H1 (cell line): Measurements from ENCODE around the gene MAP3K3. TPM values are rescaled to one million over a fixed set of nuclear protein-coding genes. Genes with fewer than 3 reads are reported as not detected.
A peak's percentile ranks its signal among the peaks of the same experiment; 100 is the strongest.

Source experiments
- CTCF ChIA-PET: fragments of 300-600 bp; sonication (Branson Sonifier 250); formaldehyde crosslinking; loops from one replicate; lab custom pipeline; 2021; ENCODE audit not compliant: partially characterized antibody; lab: Charles Lee
- POLR2A ChIA-PET: fragments of 300-600 bp; sonication (Branson Sonifier 250); formaldehyde crosslinking; loops from one replicate; lab custom pipeline; 2021; ENCODE audit warnings: inconsistent platforms; ENCODE audit not compliant: partially characterized antibody; lab: Charles Lee
- DNase-seq, 2 experiments: peaks; one replicate each; pipeline versions ENCODE4 v3.0.0 to v3.0.0-alpha.2; 2010 to 2022; ENCODE audit warnings: low spot score in 2 of 2, low read depth in 1 of 2, mixed read lengths in 1 of 2
- FAIRE-seq: peaks from 2 replicates; lab custom pipeline; 2011; peaks lifted over from hg19 to GRCh38; lab: Jason Lieb, UNC
- H2AFZ ChIP-seq: 2 replicates; pipeline ENCODE4 v1.8.1; 2012; ENCODE audit warnings: low read length, inconsistent platforms
- H2AK5ac ChIP-seq: 2 replicates; pipeline ENCODE4 v1.6.1; 2013; ENCODE audit warnings: low read depth, low read length
- H2BK120ac ChIP-seq: replicated peaks from 2 replicates; pipeline ENCODE3; 2013; ENCODE audit warnings: low read depth, low read length, inconsistent platforms
- H2BK12ac ChIP-seq: 2 replicates; pipeline ENCODE4 v1.6.1; 2013; ENCODE audit warnings: low read depth, low read length
- H2BK15ac ChIP-seq: 2 replicates; pipeline ENCODE4 v1.6.1; 2013; ENCODE audit warnings: low read length
- H2BK20ac ChIP-seq: 2 replicates; pipeline ENCODE4 v1.6.1; 2013; ENCODE audit warnings: low read length
- H2BK5ac ChIP-seq: 2 replicates; pipeline ENCODE4 v1.6.1; 2013; ENCODE audit warnings: low read depth, low read length
- H3K14ac ChIP-seq: 2 replicates; pipeline ENCODE4 v1.6.1; 2013; ENCODE audit warnings: inconsistent platforms; ENCODE audit not compliant: insufficient read length
- H3K18ac ChIP-seq: 2 replicates; pipeline ENCODE4 v1.6.1; 2013; ENCODE audit warnings: low read length; ENCODE audit errors: extremely low read depth
- H3K23ac ChIP-seq: 2 replicates; pipeline ENCODE4 v1.6.1; 2013; ENCODE audit warnings: inconsistent platforms; ENCODE audit not compliant: insufficient read length
- H3K23me2 ChIP-seq: 2 replicates; pipeline ENCODE4 v1.6.1; 2013; ENCODE audit warnings: low read depth, low read length
- H3K27ac ChIP-seq: 2 replicates; pipeline ENCODE4 v1.6.1; 2011; ENCODE audit warnings: low read depth, low read length, inconsistent platforms
- H3K27me3 ChIP-seq, 4 experiments: replicated peaks in 1 of 4; 1 replicate in 1 of 4; 2 replicates in 3 of 4; pipeline versions ENCODE4 v1.6.1 to v1.8.1; 2011 to 2013; ENCODE audit warnings: low read length in 3 of 4, mild to moderate bottlenecking in 3 of 4, inconsistent platforms in 2 of 4, mixed read lengths in 2 of 4, moderate library complexity in 1 of 4; ENCODE audit not compliant: control insufficient read depth in 3 of 4, insufficient read depth in 3 of 4; ENCODE audit errors: extremely low read depth in 1 of 4
- H3K36me3 ChIP-seq, 4 experiments: 2 replicates each; pipeline versions ENCODE4 v1.6.1 to v1.8.1; 2011 to 2013; ENCODE audit warnings: mild to moderate bottlenecking in 4 of 4, low read length in 3 of 4, moderate library complexity in 2 of 4, control low read depth in 1 of 4, inconsistent platforms in 1 of 4; ENCODE audit not compliant: insufficient read depth in 4 of 4, control insufficient read depth in 2 of 4
- H3K4ac ChIP-seq: replicated peaks from 2 replicates; pipeline ENCODE3; 2013; ENCODE audit warnings: low read length, low read depth, mixed read lengths, inconsistent platforms; ENCODE audit not compliant: insufficient read length
- H3K4me1 ChIP-seq, 4 experiments: replicated peaks in 1 of 4; 1 replicate in 1 of 4; 2 replicates in 3 of 4; pipeline versions ENCODE4 v1.6.1 to v1.8.1; 2011 to 2013; ENCODE audit warnings: low read length in 3 of 4, inconsistent platforms in 2 of 4, mixed read lengths in 1 of 4; ENCODE audit not compliant: insufficient read depth in 4 of 4, control insufficient read depth in 3 of 4
- H3K4me2 ChIP-seq, 2 experiments: 2 replicates each; pipeline versions ENCODE4 v1.6.1 to v1.8.1; 2011 to 2013; ENCODE audit warnings: low read depth in 2 of 2, low read length in 2 of 2, control low read depth in 1 of 2, inconsistent platforms in 1 of 2, mild to moderate bottlenecking in 1 of 2; ENCODE audit not compliant: insufficient read depth in 1 of 2
- H3K4me3 ChIP-seq, 4 experiments: fragments of 200-600, 300-600 bp in 1 of 4; sonication (generic), shearing (Covaris generic), sonication (Bioruptor Twin) in 1 of 4; 2 replicates each; pipeline versions ENCODE4 v1.5.1 to v1.8.1; 2011 to 2016; ENCODE audit warnings: low read length in 4 of 4, low read depth in 3 of 4, control low read depth in 2 of 4, inconsistent platforms in 2 of 4, mild to moderate bottlenecking in 2 of 4, mixed read lengths in 1 of 4, moderate library complexity in 1 of 4; ENCODE audit not compliant: insufficient read depth in 2 of 4; ENCODE audit errors: extremely low read depth in 1 of 4
- H3K56ac ChIP-seq: replicated peaks from 2 replicates; pipeline ENCODE3; 2013; ENCODE audit warnings: low read depth, mild to moderate bottlenecking, mixed read lengths, low read length, inconsistent platforms; ENCODE audit not compliant: insufficient read length
- H3K79me1 ChIP-seq: 2 replicates; pipeline ENCODE4 v1.6.1; 2013; ENCODE audit warnings: low read depth, low read length, control low read depth
- H3K79me2 ChIP-seq, 2 experiments: 2 replicates each; pipeline versions ENCODE4 v1.6.1 to v1.8.1; 2012 to 2013; ENCODE audit warnings: low read length in 2 of 2, mild to moderate bottlenecking in 2 of 2, inconsistent platforms in 1 of 2; ENCODE audit not compliant: insufficient read depth in 2 of 2, control insufficient read depth in 1 of 2
- H3K9ac ChIP-seq, 4 experiments: replicated peaks in 1 of 4; 1 replicate in 1 of 4; 2 replicates in 3 of 4; pipeline versions ENCODE4 v1.6.1 to v1.8.1; 2011 to 2013; ENCODE audit warnings: low read depth in 3 of 4, low read length in 3 of 4, control low read depth in 2 of 4, mild to moderate bottlenecking in 2 of 4, moderate library complexity in 2 of 4, inconsistent platforms in 1 of 4; ENCODE audit errors: extremely low read depth in 1 of 4
- H3K9me3 ChIP-seq, 2 experiments: 2 replicates each; pipeline versions ENCODE4 v1.6.1 to v1.8.1; 2012 to 2013; ENCODE audit warnings: mild to moderate bottlenecking in 2 of 2, moderate library complexity in 2 of 2, control low read depth in 1 of 2, inconsistent platforms in 1 of 2, low read depth in 1 of 2, low read length in 1 of 2, mixed read lengths in 1 of 2; ENCODE audit not compliant: insufficient read depth in 2 of 2
- H4K20me1 ChIP-seq, 2 experiments: replicated peaks in 1 of 2; 2 replicates each; pipeline versions ENCODE3 to v1.8.1; 2011 to 2013; ENCODE audit warnings: inconsistent platforms in 2 of 2, low read length in 2 of 2, mild to moderate bottlenecking in 1 of 2; ENCODE audit not compliant: insufficient read depth in 2 of 2, control insufficient read depth in 1 of 2
- H4K5ac ChIP-seq: 2 replicates; pipeline ENCODE4 v1.6.1; 2013; ENCODE audit warnings: low read length, low read depth, mixed read lengths, inconsistent platforms; ENCODE audit not compliant: insufficient read length
- H4K8ac ChIP-seq: 2 replicates; pipeline ENCODE4 v1.8.0; 2013; ENCODE audit warnings: mild to moderate bottlenecking, moderate library complexity, low read length, inconsistent platforms; ENCODE audit not compliant: insufficient read depth; ENCODE audit errors: extremely low read depth
- H4K91ac ChIP-seq: replicated peaks from 2 replicates; pipeline ENCODE3; 2013; ENCODE audit warnings: low read length, mixed read lengths, inconsistent platforms; ENCODE audit not compliant: insufficient read length
- ZNF274 ChIP-seq: IDR thresholded peaks from 2 replicates; pipeline ENCODE4 v1.7.0; 2012; ENCODE audit warnings: low read length, borderline replicate concordance; ENCODE audit errors: extremely low read depth
- WGBS, 2 experiments: shearing (Covaris generic) in 1 of 2; methylation state at CpG; one replicate each; pipeline versions ENCODE4 v1.1.6 to v1.1.7; 2013 to 2015; ENCODE audit warnings: low lambda C conversion rate in 2 of 2, mixed read lengths in 2 of 2, inconsistent platforms in 1 of 2, low coverage in 1 of 2, missing lambda C conversion rate in 1 of 2; ENCODE audit not compliant: insufficient replicate concordance in 2 of 2, insufficient coverage in 1 of 2, insufficient read length in 1 of 2; ENCODE audit errors: extremely low coverage in 1 of 2, missing lambda C conversion rate in 1 of 2; 5-methylcytosine and 5-hydroxymethylcytosine counted together
- polyA plus RNA-seq, 7 experiments: library from polyadenylated mRNA; depleted of rRNA in 3 of 7; stranded (reverse) in 5 of 7; unstranded in 2 of 7; fragments of >200 nt in 5 of 7; fragments of 200-250 nt in 2 of 7; gene quantifications; 1 replicate in 5 of 7; 2 replicates in 1 of 7; 4 replicates in 1 of 7; pipeline versions ENCODE4 v1.2.1 to v1.2.3, GENCODE V29; 2011 to 2013; ENCODE audit warnings: missing spikeins in 2 of 7, mixed read lengths in 2 of 7
- total RNA-seq: library from RNA; stranded (reverse); fragmentation: NEBNext Ultra II Directional; extraction: Animal tissue kit (Norgen Biotek cat#: 25700); gene quantifications from 2 replicates; pipeline ENCODE4 v1.2.1, GENCODE V29; 2021
- TF ChIP-seq, protein P1 (sequence below), 3 experiments: IDR thresholded peaks; 1 replicate in 2 of 3; 2 replicates in 1 of 3; pipeline versions ENCODE4 v1.5.1 to v1.6.1; 2011; ENCODE audit warnings: low read length in 3 of 3, mild to moderate bottlenecking in 3 of 3, inconsistent platforms in 2 of 3, low read depth in 1 of 3, moderate library complexity in 1 of 3; ENCODE audit not compliant: insufficient read depth in 1 of 3; ENCODE audit errors: control extremely low read depth in 1 of 3

Gene MAP3K3
- total and polyA plus RNA-seq, 2 of the 8 experiments (the other 6 are each of a cell fraction or from before 2014, with no cell fraction given) = 10.3 to 21.0 TPM

DNA sequence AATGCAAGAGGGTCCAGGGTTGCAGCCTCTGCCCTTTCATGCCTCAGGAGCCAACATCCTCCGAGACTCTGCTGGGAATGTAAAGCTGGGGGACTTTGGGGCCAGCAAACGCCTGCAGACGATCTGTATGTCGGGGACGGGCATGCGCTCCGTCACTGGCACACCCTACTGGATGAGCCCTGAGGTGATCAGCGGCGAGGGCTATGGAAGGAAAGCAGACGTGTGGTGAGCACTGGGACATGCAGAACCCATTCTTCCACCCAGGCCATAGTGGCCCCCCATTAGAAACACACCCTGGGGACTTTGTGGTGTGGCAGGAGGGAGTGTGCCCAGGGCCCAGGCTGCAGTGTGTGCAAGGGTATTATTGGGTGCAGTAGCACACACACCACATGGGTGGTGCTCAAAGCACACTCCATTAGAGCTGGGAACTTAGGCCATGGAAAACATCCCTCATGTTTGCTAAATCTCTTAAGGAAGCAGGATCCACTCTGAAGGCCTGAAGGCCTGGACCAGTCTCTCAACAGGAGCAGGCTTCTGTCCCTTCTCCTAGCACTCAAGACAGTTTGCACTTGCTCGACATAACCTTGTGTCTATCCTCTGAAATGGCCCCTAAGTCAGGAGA, 70.1 kb downstream of the MAP3K3 start:
- TF ChIP-seq, protein P1, sequence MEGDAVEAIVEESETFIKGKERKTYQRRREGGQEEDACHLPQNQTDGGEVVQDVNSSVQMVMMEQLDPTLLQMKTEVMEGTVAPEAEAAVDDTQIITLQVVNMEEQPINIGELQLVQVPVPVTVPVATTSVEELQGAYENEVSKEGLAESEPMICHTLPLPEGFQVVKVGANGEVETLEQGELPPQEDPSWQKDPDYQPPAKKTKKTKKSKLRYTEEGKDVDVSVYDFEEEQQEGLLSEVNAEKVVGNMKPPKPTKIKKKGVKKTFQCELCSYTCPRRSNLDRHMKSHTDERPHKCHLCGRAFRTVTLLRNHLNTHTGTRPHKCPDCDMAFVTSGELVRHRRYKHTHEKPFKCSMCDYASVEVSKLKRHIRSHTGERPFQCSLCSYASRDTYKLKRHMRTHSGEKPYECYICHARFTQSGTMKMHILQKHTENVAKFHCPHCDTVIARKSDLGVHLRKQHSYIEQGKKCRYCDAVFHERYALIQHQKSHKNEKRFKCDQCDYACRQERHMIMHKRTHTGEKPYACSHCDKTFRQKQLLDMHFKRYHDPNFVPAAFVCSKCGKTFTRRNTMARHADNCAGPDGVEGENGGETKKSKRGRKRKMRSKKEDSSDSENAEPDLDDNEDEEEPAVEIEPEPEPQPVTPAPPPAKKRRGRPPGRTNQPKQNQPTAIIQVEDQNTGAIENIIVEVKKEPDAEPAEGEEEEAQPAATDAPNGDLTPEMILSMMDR (IDR thresholded peaks at IDR 0.05; ENCODE audit: control extremely low read depth in 1 of 3, insufficient read depth in 1 of 3, low read depth in 1 of 3, low read length in 3 of 3) = peak in 1 of 3 experiments; percentile 21; a peak in 1 of 4 replicates
- no peak for TF ChIP-seq ZNF274
- Histone ChIP-seq H3K36me3 (peaks cover 4 to 17% (median 9%) of the 10 kb centered on the region in 4 experiments; a peak in 5 of 8 replicates), H2AFZ (no peak overlapping the region), H2BK12ac (no peak overlapping the region), H2BK20ac (no peak overlapping the region), H4K91ac (no peak overlapping the region), H3K4me1 (peaks cover 0 to 6% (median 2%) of the 10 kb centered on the region in 4 experiments; a peak in 3 of 7 replicates), H3K79me2 (no peaks in the 10 kb centered on the region), H2BK15ac (no peak overlapping the region), H3K27me3 (no peaks in the 10 kb centered on the region), H3K79me1 (no peaks in the 10 kb centered on the region), H3K23me2 (no peaks in the 10 kb centered on the region), H3K23ac (no peak overlapping the region), H3K9me3 (no peaks in the 10 kb centered on the region), H2AK5ac (no peak overlapping the region), H3K18ac (no peak overlapping the region), H3K4me2 (no peak overlapping the region), H3K9ac (no peak overlapping the region), H3K4ac (no peak overlapping the region), H2BK5ac (no peak overlapping the region), H3K56ac (no peak overlapping the region), H3K4me3 (no peak overlapping the region), H4K8ac (no peak overlapping the region), H2BK120ac (no peak overlapping the region), H3K27ac (no peak overlapping the region), H4K5ac (no peak overlapping the region), H3K14ac (no peak overlapping the region), H4K20me1 (peaks cover 2 to 3% of the 10 kb centered on the region in 2 experiments)
- FAIRE-seq (no peak), DNase-seq (no peak)
- ChIA-PET CTCF (interaction anchor here (0.8 to 7.3 kb wide), 10 partner anchors 9 to 266 kb away, joined by 3 to 65 read pairs (median 6); no protein-coding TSS in a partner anchor), POLR2A (interaction anchor here (1.7 kb wide), 1 partner anchor 12 kb away, joined by 4 read pairs; no protein-coding TSS in a partner anchor)
- WGBS, 2 experiments = 89% methylated on average over 11 of the region's 11 CpGs; no CpG with 5 or more reads in 1 of the 2 experiments
